Immature natural killer cell (primary cell): ENCODE results near the gene PMPCA. TPM values are rescaled to one million over a fixed set of nuclear protein-coding genes. Genes with fewer than 3 reads are reported as not detected.
A peak's percentile ranks its signal among the peaks of the same experiment; 100 is the strongest.
"Not testable (repeated sequence)": the region's sequence is repeated elsewhere in the genome, so short reads cannot be mapped to it uniquely, and the experiment has no call there.

Source experiments
- DNase-seq, 3 donors: peaks; one replicate each; pipeline ENCODE4 v3.0.0; 2022; ENCODE audit warnings: mixed read lengths in 1 of 3
- H3K27ac Mint-ChIP-seq, 6 donors: one replicate each; pipeline ENCODE4 v1.8.0; 2020; ENCODE audit warnings: mixed read lengths in 6 of 6, mild to moderate bottlenecking in 5 of 6, inconsistent platforms in 4 of 6, moderate library complexity in 3 of 6
- H3K27me3 Mint-ChIP-seq, 3 donors: one replicate each; pipeline ENCODE4 v1.8.0; 2020 to 2021; ENCODE audit warnings: low read depth in 3 of 3, mild to moderate bottlenecking in 3 of 3, mixed read lengths in 3 of 3, moderate library complexity in 3 of 3, inconsistent platforms in 1 of 3
- H3K36me3 Mint-ChIP-seq, 3 donors: one replicate each; pipeline ENCODE4 v1.8.0; 2020; ENCODE audit warnings: mixed read lengths in 3 of 3, inconsistent platforms in 2 of 3, mild to moderate bottlenecking in 2 of 3
- H3K4me1 Mint-ChIP-seq, 2 donors: one replicate each; pipeline ENCODE4 v1.8.0; 2020; ENCODE audit warnings: inconsistent platforms in 2 of 2, mild to moderate bottlenecking in 2 of 2, mixed read lengths in 2 of 2, moderate library complexity in 1 of 2
- H3K4me3 Mint-ChIP-seq, 5 donors: one replicate each; pipeline ENCODE4 v1.8.0; 2020; ENCODE audit warnings: mild to moderate bottlenecking in 5 of 5, mixed read lengths in 5 of 5, inconsistent platforms in 3 of 5, moderate library complexity in 3 of 5
- H3K9me3 Mint-ChIP-seq, 6 donors: one replicate each; pipeline ENCODE4 v1.8.0; 2020; ENCODE audit warnings: mild to moderate bottlenecking in 6 of 6, mixed read lengths in 6 of 6, inconsistent platforms in 4 of 6, moderate library complexity in 3 of 6
- polyA plus RNA-seq, 3 donors: library from polyadenylated mRNA; unstranded; fragments of 300-500 nt; fragmentation: Illumina TruSeq; gene quantifications; one replicate each; pipeline ENCODE4 v1.2.3, GENCODE V29; 2021

Gene PMPCA
- polyA plus RNA-seq, 3 donors from 2014 or later: 34.5 to 43.5 (median 42.6) TPM

DNA sequence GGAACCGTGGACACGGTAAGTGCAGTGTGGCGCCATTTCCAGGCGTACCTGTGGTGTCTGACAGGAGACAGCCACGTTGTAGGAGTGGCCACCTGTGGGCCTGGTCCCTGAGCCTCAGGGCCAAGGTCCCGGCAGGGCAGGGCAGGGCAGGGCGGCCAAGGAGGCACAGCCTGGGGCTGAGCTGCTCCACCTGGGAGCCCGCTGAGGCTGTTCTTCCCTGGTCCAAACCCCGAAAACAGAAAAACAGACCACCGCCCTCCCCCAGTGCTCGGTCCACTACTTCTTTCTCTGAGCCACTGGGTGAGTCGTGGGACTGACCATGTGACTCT lies 8.6 kb downstream of the PMPCA start:
- peaks cover 0 to 2% (median 0%) of the 10 kb centered on the region in 6 donors for H3K9me3 Mint-ChIP-seq
- no peak overlapping the region for H3K27ac Mint-ChIP-seq
- H3K36me3 Mint-ChIP-seq: peaks cover 0 to 25% (median 8%) of the 10 kb centered on the region in 3 donors
- H3K27me3 Mint-ChIP-seq: peaks cover 0 to 5% (median 0%) of the 10 kb centered on the region in 3 donors
- no peak for DNase-seq
- no peaks in the 10 kb centered on the region for H3K4me1 Mint-ChIP-seq
- H3K4me3 Mint-ChIP-seq: no peak overlapping the region

DNA sequence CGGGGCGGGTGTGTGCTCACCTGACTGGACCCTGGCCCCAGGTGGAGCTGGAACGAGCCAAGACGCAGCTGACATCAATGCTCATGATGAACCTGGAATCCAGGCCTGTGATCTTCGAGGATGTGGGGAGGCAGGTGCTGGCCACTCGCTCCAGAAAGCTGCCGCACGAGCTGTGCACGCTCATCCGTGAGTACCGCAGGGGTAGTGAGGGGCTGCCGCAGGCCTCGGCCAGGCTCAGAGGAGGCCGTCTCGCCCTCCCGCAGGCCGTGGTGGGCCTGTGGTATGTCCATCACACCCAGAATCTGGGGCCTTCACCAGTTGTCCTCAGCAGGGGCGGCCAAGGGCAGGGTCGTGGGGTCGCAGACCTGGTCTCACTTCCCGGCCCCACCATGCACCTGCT lies 11.3 kb downstream of the PMPCA start:
- H3K4me3 Mint-ChIP-seq: no peak overlapping the region
- peaks cover 0 to 2% (median 0%) of the 10 kb centered on the region in 3 donors for H3K27me3 Mint-ChIP-seq
- no peak overlapping the region for H3K27ac Mint-ChIP-seq
- DNase-seq: no peak
- no peaks in the 10 kb centered on the region for H3K9me3 Mint-ChIP-seq
- no peaks in the 10 kb centered on the region for H3K4me1 Mint-ChIP-seq
- H3K36me3 Mint-ChIP-seq: peaks cover 0 to 15% (median 3%) of the 10 kb centered on the region in 3 donors

DNA sequence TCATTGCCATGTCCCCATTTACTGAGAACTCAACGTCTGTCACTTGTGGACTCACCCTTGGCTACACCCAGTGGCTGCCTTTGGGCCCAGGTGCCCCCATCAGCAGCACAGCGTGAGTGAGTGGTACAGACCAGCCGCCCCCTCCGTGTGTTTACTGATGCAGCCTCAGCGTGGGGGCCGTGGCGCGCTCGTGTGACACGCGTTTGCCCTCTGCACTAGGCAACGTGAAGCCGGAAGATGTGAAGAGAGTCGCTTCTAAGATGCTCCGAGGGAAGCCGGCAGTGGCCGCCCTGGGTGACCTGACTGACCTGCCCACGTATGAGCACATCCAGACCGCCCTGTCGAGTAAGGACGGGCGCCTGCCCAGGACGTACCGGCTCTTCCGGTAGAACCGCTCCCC lies 12.4 kb downstream of the PMPCA start:
- peaks cover 0 to 2% (median 0%) of the 10 kb centered on the region in 3 donors for H3K27me3 Mint-ChIP-seq
- H3K4me1 Mint-ChIP-seq: no peaks in the 10 kb centered on the region
- no peak overlapping the region for H3K27ac Mint-ChIP-seq
- peaks cover 0 to 8% (median 0%) of the 10 kb centered on the region in 3 donors for H3K36me3 Mint-ChIP-seq
- H3K9me3 Mint-ChIP-seq: no peaks in the 10 kb centered on the region
- no peak for DNase-seq
- no peak overlapping the region for H3K4me3 Mint-ChIP-seq

DNA sequence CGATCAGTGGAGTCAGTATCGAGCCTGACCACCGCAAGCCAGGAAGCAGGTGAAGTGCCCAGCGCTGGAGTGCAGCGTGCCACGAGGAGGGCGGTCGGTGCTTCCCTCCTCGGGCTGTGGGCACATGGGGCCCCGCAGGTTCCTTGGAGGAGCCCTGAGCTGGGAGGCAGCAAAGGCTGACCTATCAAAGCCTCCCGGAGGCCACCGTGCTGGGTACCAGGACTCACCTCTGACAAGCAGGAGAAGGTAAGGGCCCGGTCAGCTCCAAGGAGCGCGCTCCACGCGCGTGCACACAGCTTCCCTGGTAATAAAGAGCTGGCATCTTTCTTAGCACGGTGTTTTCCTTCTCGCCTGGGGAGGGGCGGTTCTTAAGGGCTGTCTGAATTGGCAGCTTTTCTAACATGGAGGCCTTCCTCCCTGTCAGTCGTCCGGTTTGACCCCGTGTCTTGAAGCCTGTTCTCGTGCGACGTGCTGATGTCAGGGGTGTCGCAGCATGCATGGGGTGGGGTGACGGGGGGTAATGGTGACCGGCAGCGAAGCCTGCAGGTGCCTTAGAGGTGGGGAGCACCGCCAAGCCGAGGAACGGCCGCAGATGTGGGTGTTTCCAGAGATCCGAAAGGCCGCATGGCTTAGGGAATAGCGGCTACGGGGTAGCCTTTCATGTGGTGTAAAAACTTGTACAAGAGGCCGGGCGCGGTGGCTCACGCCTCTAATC lies 13.1 kb downstream of the PMPCA start:
- H3K4me3 Mint-ChIP-seq: no peak overlapping the region
- no peak overlapping the region for H3K27ac Mint-ChIP-seq
- no peak for DNase-seq
- H3K9me3 Mint-ChIP-seq: no peaks in the 10 kb centered on the region
- peaks cover 0 to 2% (median 0%) of the 10 kb centered on the region in 3 donors for H3K27me3 Mint-ChIP-seq
- no peaks in the 10 kb centered on the region for H3K4me1 Mint-ChIP-seq
- peaks cover 0 to 6% (median 0%) of the 10 kb centered on the region in 3 donors for H3K36me3 Mint-ChIP-seq

DNA sequence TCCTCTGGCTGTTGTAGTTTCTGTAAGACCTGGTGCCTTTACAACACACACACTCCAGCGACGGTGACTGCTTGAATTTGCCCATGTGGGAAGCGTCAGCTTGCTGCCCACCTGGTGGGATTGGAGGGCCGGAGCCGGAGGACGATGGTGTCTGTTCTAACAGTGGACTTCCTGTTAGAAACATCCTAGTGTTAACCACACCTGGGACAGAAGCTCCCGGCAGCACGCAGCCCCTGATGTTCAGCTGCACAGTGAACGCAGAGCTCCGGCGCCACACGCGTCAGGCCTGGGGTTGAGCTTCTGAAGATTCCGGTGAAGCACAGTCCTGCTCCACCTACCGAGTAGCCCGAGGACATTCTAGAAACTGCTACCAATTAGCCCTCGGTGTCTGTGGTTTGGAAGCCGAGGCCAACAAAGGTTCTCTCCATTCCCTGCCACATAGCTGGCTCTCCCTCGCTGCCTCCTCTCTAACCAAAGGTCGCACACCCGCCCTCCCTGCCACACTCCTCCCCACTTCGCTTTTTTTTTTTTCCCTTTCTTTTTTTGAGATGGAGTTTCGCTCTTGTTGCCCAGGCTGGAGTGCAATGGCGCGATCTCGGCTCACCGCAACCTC lies 14.4 kb downstream of the PMPCA start:
- peak overlapping the region in 1 of 6 donors; percentile 48 for H3K27ac Mint-ChIP-seq
- no peaks in the 10 kb centered on the region for H3K9me3 Mint-ChIP-seq
- H3K4me1 Mint-ChIP-seq: no peaks in the 10 kb centered on the region
- peaks cover 0 to 2% (median 0%) of the 10 kb centered on the region in 3 donors for H3K27me3 Mint-ChIP-seq
- no peak for DNase-seq
- no peak overlapping the region for H3K4me3 Mint-ChIP-seq
- H3K36me3 Mint-ChIP-seq: peaks cover 0 to 3% (median 0%) of the 10 kb centered on the region in 3 donors

DNA sequence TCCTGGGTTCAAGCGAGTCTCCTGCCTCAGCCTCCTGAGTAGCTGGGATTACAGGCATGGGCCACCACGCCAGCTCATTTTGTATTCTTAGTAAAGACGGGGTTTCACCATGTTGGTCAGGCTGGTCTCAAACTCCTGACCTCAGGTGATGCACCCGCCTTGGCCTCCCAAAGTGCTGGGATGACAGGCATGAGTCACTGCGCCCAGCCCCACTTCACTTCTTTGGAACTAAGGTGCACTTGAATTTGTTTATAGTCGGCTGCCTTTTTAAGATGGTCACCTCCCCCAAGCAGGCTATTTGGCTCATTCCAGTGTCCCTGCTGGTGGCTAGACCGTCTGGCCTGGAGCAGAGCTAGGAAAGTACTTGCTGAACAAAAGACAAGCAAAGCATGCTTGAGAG lies 14.9 kb downstream of the PMPCA start:
- H3K9me3 Mint-ChIP-seq, H3K27me3 Mint-ChIP-seq, H3K4me1 Mint-ChIP-seq, DNase-seq, H3K4me3 Mint-ChIP-seq, H3K36me3 Mint-ChIP-seq: not testable (repeated sequence)
- peak overlapping the region in 1 of 6 donors; percentile 48 for H3K27ac Mint-ChIP-seq

DNA sequence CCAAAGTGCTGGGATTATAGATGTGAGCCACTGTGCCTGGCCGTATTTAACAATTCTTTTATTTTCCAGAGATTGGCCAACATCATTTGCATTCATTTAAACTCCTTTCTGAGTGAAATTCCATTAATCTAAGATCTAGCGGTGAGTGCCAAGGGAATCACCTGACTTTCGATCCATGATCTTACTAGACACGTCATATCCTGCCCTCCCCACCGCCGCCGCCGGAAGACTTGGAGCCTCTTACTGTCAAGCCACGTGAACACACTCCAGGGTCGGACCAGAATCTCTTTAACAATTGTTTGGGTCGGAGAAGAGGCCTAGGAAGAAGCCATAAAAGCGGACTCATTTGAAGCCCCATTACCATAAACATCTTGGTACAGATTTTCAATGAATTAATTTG lies 16.3 kb downstream of the PMPCA start:
- Mint-ChIP-seq H3K27me3 (peaks cover 0 to 2% (median 0%) of the 10 kb centered on the region in 3 donors), H3K9me3 (no peaks in the 10 kb centered on the region), H3K4me3 (no peak overlapping the region), H3K36me3 (peaks cover 0 to 3% (median 0%) of the 10 kb centered on the region in 3 donors), H3K4me1 (no peaks in the 10 kb centered on the region), H3K27ac (peak overlapping the region in 1 of 6 donors; percentile 64)
- DNase-seq: no peak

DNA sequence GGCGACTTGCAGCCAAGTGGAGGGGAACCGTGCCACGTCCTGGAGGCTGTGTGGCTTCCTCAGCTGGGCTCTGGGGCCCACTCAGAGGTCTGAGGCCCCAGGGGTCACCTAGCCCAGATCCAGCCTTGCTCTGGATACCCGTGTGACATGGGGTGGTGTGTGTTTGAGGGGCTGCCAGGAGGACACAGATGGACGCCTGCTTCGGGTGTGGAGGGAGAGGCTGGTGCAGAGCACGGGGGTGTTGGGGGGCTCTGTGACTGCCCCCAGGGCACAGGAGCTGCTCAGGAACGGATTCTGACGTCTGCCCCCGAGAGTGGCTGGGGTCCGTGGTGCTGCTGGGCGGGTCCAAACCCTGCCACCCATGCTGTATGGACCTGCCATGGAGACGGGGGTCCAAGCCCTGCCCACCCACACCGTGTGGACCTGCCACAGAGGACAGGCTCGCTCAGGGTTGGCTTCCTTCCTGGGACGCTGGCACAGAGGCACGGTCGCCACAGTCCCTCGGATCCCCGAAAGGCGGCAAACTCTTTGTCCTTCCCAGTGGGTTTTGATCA lies 18.7 kb downstream of the PMPCA start:
- H3K4me3 Mint-ChIP-seq: no peak overlapping the region
- H3K36me3 Mint-ChIP-seq: no peaks in the 10 kb centered on the region
- H3K9me3 Mint-ChIP-seq: no peaks in the 10 kb centered on the region
- no peaks in the 10 kb centered on the region for H3K27me3 Mint-ChIP-seq
- H3K27ac Mint-ChIP-seq: no peak overlapping the region
- no peak for DNase-seq
- H3K4me1 Mint-ChIP-seq: no peaks in the 10 kb centered on the region

DNA sequence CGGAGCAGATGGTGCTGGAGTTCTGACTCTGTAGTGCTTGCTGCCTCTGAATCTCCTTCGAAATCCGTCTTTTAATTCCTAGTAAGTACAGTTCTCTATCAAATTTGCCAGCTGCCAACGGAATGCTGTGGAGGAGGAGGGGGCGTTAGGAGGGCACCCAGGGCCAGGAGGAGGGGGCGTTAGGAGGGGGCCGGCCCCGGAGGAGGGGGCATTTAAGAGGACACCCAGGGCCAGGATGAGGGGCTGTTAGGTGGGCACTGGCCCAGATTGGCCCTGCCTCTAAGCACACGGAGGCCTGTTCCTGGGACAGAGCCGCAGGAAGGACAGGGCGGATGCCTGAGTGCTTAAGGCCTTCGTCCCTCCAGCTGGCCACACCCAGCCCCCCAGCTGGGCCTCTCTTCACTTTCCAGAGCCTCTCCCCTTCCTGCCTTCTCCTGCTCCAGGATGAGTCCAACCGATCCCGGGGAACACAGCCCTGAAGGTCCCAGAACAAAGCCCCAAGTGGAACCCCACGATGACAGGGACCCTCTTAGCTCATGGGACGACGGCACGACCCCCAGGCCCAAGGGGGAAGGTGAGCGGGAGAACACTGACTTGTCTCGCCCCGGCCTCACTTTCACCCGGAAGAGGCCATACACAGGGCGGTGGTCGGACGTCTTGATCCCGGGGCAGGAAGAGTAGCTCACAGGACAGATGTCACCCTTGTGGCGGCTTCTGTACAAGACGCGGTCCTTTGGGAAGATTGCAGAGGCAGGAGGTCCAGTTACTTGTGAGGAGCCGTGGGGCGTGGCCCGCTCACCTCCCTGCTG lies 19.4 kb downstream of the PMPCA start:
- Mint-ChIP-seq H3K9me3 (no peaks in the 10 kb centered on the region), H3K27me3 (no peaks in the 10 kb centered on the region), H3K4me3 (no peak overlapping the region), H3K4me1 (peaks cover 0 to under 1% of the 10 kb centered on the region in 2 donors), H3K36me3 (no peaks in the 10 kb centered on the region), H3K27ac (no peak overlapping the region)
- no peak for DNase-seq

DNA sequence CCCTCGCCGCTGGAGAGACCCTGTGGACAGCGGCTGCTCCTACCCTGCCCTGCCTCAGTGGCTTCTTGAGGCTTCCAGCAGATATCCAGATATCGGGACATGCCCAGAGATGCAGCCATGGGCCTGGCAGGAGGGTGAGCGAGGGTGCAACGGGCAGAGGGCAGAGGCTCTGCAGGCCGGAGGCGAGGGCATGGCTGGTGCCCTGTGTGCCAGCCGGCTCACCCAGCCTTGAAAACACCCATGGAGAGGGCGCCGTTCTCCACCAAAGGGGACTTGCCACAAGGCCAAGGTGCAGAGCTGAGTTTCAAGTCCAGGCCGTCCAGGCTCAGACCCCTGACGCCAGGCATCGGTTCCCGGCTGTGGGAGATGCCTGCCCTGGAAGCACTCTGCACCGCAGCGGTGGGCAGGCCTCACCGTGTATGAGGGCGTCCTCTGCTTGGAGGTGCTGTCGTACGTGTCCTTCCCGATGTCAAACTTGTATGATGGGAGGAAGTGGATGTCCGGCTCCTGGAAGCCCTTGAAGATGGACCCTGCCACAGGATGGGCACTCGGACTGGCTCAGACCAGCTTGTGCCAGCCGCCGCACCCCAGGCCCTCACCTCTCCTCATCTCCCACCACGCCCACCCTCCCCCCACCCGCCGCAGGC lies 20.3 kb downstream of the PMPCA start:
- H3K4me3 Mint-ChIP-seq: no peak overlapping the region
- no peaks in the 10 kb centered on the region for H3K27me3 Mint-ChIP-seq
- no peaks in the 10 kb centered on the region for H3K9me3 Mint-ChIP-seq
- no peak for DNase-seq
- H3K27ac Mint-ChIP-seq: no peak overlapping the region
- H3K36me3 Mint-ChIP-seq: no peaks in the 10 kb centered on the region
- peaks cover 2 to 4% of the 10 kb centered on the region in 2 donors for H3K4me1 Mint-ChIP-seq

DNA sequence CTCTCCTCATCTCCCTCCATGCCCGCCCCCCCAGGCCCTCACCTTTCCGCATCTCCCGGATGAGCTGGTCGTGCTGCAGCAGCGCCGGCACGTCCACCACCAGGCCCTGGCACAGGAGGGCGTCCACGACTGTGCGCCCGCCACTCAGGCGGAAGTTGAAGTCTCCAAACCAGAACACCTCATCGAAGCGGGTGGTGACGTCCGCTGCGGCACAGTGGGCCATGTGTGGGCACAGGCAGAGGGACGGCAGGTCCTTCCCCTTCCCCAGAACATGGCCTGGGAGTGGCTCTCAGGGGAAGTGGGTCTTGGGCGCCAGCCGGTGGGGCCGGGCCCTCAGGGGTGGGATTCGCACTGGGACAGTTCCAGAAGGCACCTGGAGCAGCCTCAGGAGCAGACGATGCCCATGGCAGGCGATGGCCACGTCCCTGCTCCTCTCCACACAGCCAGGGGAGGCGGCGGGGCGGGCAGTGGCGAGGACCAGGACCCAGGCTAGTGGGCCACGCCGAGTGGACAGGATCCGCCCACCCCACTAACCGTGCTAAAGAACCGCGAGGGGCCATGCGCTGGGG lies 21.4 kb downstream of the PMPCA start:
- DNase-seq: no peak
- H3K27ac Mint-ChIP-seq: no peak overlapping the region
- H3K4me3 Mint-ChIP-seq: no peak overlapping the region
- H3K9me3 Mint-ChIP-seq: no peaks in the 10 kb centered on the region
- H3K4me1 Mint-ChIP-seq: peaks cover 11 to 13% of the 10 kb centered on the region in 2 donors
- H3K27me3 Mint-ChIP-seq: no peaks in the 10 kb centered on the region
- no peaks in the 10 kb centered on the region for H3K36me3 Mint-ChIP-seq

DNA sequence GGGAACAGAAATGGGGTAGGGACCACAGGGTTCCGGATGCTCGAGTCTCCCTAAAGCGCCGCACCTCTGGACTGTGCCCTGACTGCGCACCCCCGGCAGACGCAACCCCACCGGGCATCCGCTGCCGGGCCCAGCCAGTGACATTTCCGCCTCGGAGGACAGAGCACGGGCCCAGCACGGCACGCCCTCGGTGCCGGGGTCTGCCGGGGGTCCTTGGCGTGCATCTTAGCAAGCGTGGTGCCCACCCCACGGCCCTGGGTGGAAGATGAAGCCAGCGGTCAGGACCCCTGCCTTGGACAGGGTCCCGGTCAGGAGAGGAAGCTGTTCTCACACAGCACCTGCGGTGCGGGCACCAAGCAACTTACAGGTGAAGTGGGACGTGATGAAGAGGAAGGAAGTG lies 22.1 kb downstream of the PMPCA start:
- Mint-ChIP-seq H3K4me3 (no peak overlapping the region), H3K27me3 (peaks cover 0 to 2% (median 0%) of the 10 kb centered on the region in 3 donors), H3K4me1 (peaks cover 18 to 20% of the 10 kb centered on the region in 2 donors), H3K9me3 (no peaks in the 10 kb centered on the region), H3K36me3 (no peaks in the 10 kb centered on the region), H3K27ac (no peak overlapping the region)
- no peak for DNase-seq

DNA sequence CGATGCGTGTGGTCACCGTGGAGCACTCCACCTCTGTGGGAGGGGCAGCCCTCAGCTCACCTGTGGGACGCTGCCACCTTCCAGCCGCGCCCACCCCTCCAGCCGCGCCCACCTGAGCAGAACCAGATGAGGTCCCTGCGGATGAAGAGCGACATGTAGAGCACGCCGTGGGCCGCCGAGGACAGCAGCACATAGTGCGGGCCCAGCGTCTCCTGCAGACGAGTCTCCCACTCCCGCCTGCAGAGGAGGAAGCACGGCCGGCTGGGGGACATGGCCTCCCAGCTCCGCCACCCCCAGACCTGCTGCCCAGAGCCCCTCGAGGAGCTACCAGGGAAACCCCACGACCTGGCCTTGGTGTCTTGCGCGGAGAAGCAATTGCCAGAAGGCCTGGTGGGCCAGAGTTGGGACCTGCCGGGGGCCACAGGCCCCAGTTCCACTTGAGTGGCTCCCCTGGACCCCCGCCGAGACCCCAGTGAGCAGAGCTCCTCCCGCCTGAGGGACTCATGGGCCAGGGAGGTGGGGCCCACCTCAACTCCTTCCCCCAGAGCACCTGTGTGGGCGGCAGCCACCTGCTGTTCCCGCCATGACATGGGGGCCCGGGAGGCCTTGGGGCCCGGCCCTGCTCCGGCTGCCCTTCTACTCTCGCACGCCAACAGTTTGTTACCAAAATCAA lies 22.7 kb downstream of the PMPCA start:
- Mint-ChIP-seq H3K9me3 (no peaks in the 10 kb centered on the region), H3K4me1 (peaks cover 24 to 26% of the 10 kb centered on the region in 2 donors), H3K27ac (no peak overlapping the region), H3K4me3 (no peak overlapping the region), H3K27me3 (peaks cover 0 to 2% (median under 1%) of the 10 kb centered on the region in 3 donors), H3K36me3 (no peaks in the 10 kb centered on the region)
- DNase-seq: no peak
